ENCODE data around the gene ANO7.

The ANO7 gene

GRCh38 chr2:241228081-241228859, 39.8 kb downstream of the ANO7 start:
- H3K4me1 ChIP-seq (ENCODE audit: control insufficient read depth, insufficient read depth, low read length) = peaks cover 25% of the 10 kb centered on the region
- H3K27me3 ChIP-seq (ENCODE audit: control insufficient read depth, insufficient read depth, low read length) = no peaks in the 10 kb centered on the region
- peaks cover 40% of the 10 kb centered on the region for H3K36me3 ChIP-seq (ENCODE audit: control insufficient read depth, insufficient read depth, low read length)
- H3K4me3 ChIP-seq (ENCODE audit: low read length) = no peak overlapping the region
- H3K9ac ChIP-seq (ENCODE audit: low read length) = no peak overlapping the region
- no peaks in the 10 kb centered on the region for H3K9me3 ChIP-seq (ENCODE audit: control insufficient read depth, low read length)

- H3K9ac ChIP-seq (ENCODE audit: low read length) = no peak overlapping the region
- peaks cover 41% of the 10 kb centered on the region for H3K36me3 ChIP-seq (ENCODE audit: control insufficient read depth, insufficient read depth, low read length)
- no peaks in the 10 kb centered on the region for H3K27me3 ChIP-seq (ENCODE audit: control insufficient read depth, insufficient read depth, low read length)
- H3K9me3 ChIP-seq (ENCODE audit: control insufficient read depth, low read length) = no peaks in the 10 kb centered on the region
- H3K4me3 ChIP-seq (ENCODE audit: low read length) = no peak overlapping the region
- H3K4me1 ChIP-seq (ENCODE audit: control insufficient read depth, insufficient read depth, low read length) = peaks cover 19% of the 10 kb centered on the region
These were observed 40.5 kb downstream of the ANO7 start for GRCh38 chr2:241228860-241229516.

GRCh38 chr2:241229563-241230401, 41.3 kb downstream of the ANO7 start:
- Histone ChIP-seq H3K36me3 (ENCODE audit: control insufficient read depth, insufficient read depth, low read length) (peaks cover 41% of the 10 kb centered on the region), H3K4me3 (ENCODE audit: low read length) (no peak overlapping the region), H3K9me3 (ENCODE audit: control insufficient read depth, low read length) (no peaks in the 10 kb centered on the region), H3K27me3 (ENCODE audit: control insufficient read depth, insufficient read depth, low read length) (no peaks in the 10 kb centered on the region), H3K4me1 (ENCODE audit: control insufficient read depth, insufficient read depth, low read length) (peaks cover 12% of the 10 kb centered on the region), H3K9ac (ENCODE audit: low read length) (no peak overlapping the region)

GRCh38 chr2:241230435-241230834, 42.0 kb downstream of the ANO7 start:
- Histone ChIP-seq H3K4me1 (ENCODE audit: control insufficient read depth, insufficient read depth, low read length) (peaks cover 12% of the 10 kb centered on the region), H3K9me3 (ENCODE audit: control insufficient read depth, low read length) (no peaks in the 10 kb centered on the region), H3K27me3 (ENCODE audit: control insufficient read depth, insufficient read depth, low read length) (no peaks in the 10 kb centered on the region), H3K9ac (ENCODE audit: low read length) (no peak overlapping the region), H3K4me3 (ENCODE audit: low read length) (no peak overlapping the region), H3K36me3 (ENCODE audit: control insufficient read depth, insufficient read depth, low read length) (peaks cover 41% of the 10 kb centered on the region)

GRCh38 chr2:241232736-241233575, 44.5 kb downstream of the ANO7 start:
- no peaks in the 10 kb centered on the region for H3K9me3 ChIP-seq (ENCODE audit: control insufficient read depth, low read length)
- H3K4me1 ChIP-seq (ENCODE audit: control insufficient read depth, insufficient read depth, low read length) = peaks cover 12% of the 10 kb centered on the region
- no peak overlapping the region for H3K4me3 ChIP-seq (ENCODE audit: low read length)
- H3K27me3 ChIP-seq (ENCODE audit: control insufficient read depth, insufficient read depth, low read length) = no peaks in the 10 kb centered on the region
- no peak overlapping the region for H3K9ac ChIP-seq (ENCODE audit: low read length)
- H3K36me3 ChIP-seq (ENCODE audit: control insufficient read depth, insufficient read depth, low read length) = peaks cover 50% of the 10 kb centered on the region

- H3K4me1 ChIP-seq (ENCODE audit: control insufficient read depth, insufficient read depth, low read length) = peaks cover 12% of the 10 kb centered on the region
- H3K4me3 ChIP-seq (ENCODE audit: low read length) = no peak overlapping the region
- peaks cover 48% of the 10 kb centered on the region for H3K36me3 ChIP-seq (ENCODE audit: control insufficient read depth, insufficient read depth, low read length)
- no peaks in the 10 kb centered on the region for H3K27me3 ChIP-seq (ENCODE audit: control insufficient read depth, insufficient read depth, low read length)
- no peak overlapping the region for H3K9ac ChIP-seq (ENCODE audit: low read length)
- H3K9me3 ChIP-seq (ENCODE audit: control insufficient read depth, low read length) = no peaks in the 10 kb centered on the region
These were observed 45.8 kb downstream of the ANO7 start for GRCh38 chr2:241234066-241234790.

GRCh38 chr2:241234962-241235740, 46.7 kb downstream of the ANO7 start:
- Histone ChIP-seq H3K9ac (ENCODE audit: low read length) (no peak overlapping the region), H3K4me3 (ENCODE audit: low read length) (no peak overlapping the region), H3K36me3 (ENCODE audit: control insufficient read depth, insufficient read depth, low read length) (peaks cover 51% of the 10 kb centered on the region), H3K27me3 (ENCODE audit: control insufficient read depth, insufficient read depth, low read length) (no peaks in the 10 kb centered on the region), H3K4me1 (ENCODE audit: control insufficient read depth, insufficient read depth, low read length) (peaks cover 12% of the 10 kb centered on the region), H3K9me3 (ENCODE audit: control insufficient read depth, low read length) (no peaks in the 10 kb centered on the region)

- no peak overlapping the region for H3K4me3 ChIP-seq (ENCODE audit: low read length)
- no peak overlapping the region for H3K9ac ChIP-seq (ENCODE audit: low read length)
- H3K36me3 ChIP-seq (ENCODE audit: control insufficient read depth, insufficient read depth, low read length) = peaks cover 49% of the 10 kb centered on the region
- no peaks in the 10 kb centered on the region for H3K9me3 ChIP-seq (ENCODE audit: control insufficient read depth, low read length)
- peaks cover 12% of the 10 kb centered on the region for H3K4me1 ChIP-seq (ENCODE audit: control insufficient read depth, insufficient read depth, low read length)
- no peaks in the 10 kb centered on the region for H3K27me3 ChIP-seq (ENCODE audit: control insufficient read depth, insufficient read depth, low read length)
These were observed 47.5 kb downstream of the ANO7 start for GRCh38 chr2:241235859-241236593.

GRCh38 chr2:241237047-241237446, 48.6 kb downstream of the ANO7 start:
- Histone ChIP-seq H3K4me1 (ENCODE audit: control insufficient read depth, insufficient read depth, low read length) (peaks cover 7% of the 10 kb centered on the region), H3K36me3 (ENCODE audit: control insufficient read depth, insufficient read depth, low read length) (peaks cover 43% of the 10 kb centered on the region), H3K4me3 (ENCODE audit: low read length) (no peak overlapping the region), H3K9ac (ENCODE audit: low read length) (no peak overlapping the region), H3K9me3 (ENCODE audit: control insufficient read depth, low read length) (no peaks in the 10 kb centered on the region), H3K27me3 (ENCODE audit: control insufficient read depth, insufficient read depth, low read length) (no peaks in the 10 kb centered on the region)

GRCh38 chr2:241237949-241238371, 49.5 kb downstream of the ANO7 start:
- Histone ChIP-seq H3K4me1 (ENCODE audit: control insufficient read depth, insufficient read depth, low read length) (no peaks in the 10 kb centered on the region), H3K9ac (ENCODE audit: low read length) (no peak overlapping the region)

More at GRCh38 chr2:241237949-241238371, 49.5 kb downstream of the ANO7 start:
- Histone ChIP-seq H3K9me3 (ENCODE audit: control insufficient read depth, low read length) (no peaks in the 10 kb centered on the region), H3K27me3 (ENCODE audit: control insufficient read depth, insufficient read depth, low read length) (no peaks in the 10 kb centered on the region), H3K36me3 (ENCODE audit: control insufficient read depth, insufficient read depth, low read length) (peaks cover 49% of the 10 kb centered on the region), H3K4me3 (ENCODE audit: low read length) (no peak overlapping the region)

Measured in mucosa of stomach (tissue), 1 donor.